Measurements from ENCODE around the gene RUNX1. TPM values are rescaled to one million over a fixed set of nuclear protein-coding genes. Genes with fewer than 3 reads are reported as not detected.

The RUNX1 gene
- total RNA-seq, 2 donors from 2014 or later = 23.0 to 25.8 TPM

DNA sequence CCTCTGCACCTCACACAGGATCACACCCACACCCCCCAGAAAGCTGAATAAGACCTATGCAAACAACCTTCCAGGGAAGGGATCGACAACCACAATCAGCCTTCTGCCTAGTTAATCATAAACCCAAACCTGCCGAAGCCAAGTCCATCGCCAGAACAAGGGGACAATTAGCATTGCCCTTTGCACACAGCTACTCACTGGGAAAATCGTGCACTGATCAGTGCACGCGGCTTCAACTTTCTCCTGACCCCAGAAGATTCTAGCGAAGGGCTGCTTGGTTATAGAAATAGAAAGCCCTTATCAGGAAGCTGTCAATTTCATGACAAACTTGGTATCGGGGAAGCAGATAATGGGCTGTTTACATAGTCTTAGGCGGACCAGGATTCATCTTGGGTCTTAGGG lies 29.5 kb downstream of the RUNX1 start:
- Histone ChIP-seq H3K4me3 (no peak overlapping the region), H3K36me3 (no peaks in the 10 kb centered on the region), H3K27ac (no peak overlapping the region), H3K4me1 (replicated peaks) (no peaks in the 10 kb centered on the region), H3K9me3 (no peaks in the 10 kb centered on the region), H3K27me3 (replicated peaks; ENCODE audit: insufficient read depth) (no peaks in the 10 kb centered on the region)
- 64% methylated on average over 9 of the region's 9 CpGs for WGBS
- intact Hi-C loops (cut with DNase I) = no loop called here
- TF ChIP-seq, protein P1, sequence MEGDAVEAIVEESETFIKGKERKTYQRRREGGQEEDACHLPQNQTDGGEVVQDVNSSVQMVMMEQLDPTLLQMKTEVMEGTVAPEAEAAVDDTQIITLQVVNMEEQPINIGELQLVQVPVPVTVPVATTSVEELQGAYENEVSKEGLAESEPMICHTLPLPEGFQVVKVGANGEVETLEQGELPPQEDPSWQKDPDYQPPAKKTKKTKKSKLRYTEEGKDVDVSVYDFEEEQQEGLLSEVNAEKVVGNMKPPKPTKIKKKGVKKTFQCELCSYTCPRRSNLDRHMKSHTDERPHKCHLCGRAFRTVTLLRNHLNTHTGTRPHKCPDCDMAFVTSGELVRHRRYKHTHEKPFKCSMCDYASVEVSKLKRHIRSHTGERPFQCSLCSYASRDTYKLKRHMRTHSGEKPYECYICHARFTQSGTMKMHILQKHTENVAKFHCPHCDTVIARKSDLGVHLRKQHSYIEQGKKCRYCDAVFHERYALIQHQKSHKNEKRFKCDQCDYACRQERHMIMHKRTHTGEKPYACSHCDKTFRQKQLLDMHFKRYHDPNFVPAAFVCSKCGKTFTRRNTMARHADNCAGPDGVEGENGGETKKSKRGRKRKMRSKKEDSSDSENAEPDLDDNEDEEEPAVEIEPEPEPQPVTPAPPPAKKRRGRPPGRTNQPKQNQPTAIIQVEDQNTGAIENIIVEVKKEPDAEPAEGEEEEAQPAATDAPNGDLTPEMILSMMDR (IDR thresholded peaks at IDR 0.05) = no peak
- no peak for TF ChIP-seq POLR2AphosphoS5 (IDR thresholded peaks at IDR 0.05)
- TF ChIP-seq POLR2A (IDR thresholded peaks at IDR 0.05) = no peak
- no peak for DNase-seq (ENCODE audit: low spot score)

DNA sequence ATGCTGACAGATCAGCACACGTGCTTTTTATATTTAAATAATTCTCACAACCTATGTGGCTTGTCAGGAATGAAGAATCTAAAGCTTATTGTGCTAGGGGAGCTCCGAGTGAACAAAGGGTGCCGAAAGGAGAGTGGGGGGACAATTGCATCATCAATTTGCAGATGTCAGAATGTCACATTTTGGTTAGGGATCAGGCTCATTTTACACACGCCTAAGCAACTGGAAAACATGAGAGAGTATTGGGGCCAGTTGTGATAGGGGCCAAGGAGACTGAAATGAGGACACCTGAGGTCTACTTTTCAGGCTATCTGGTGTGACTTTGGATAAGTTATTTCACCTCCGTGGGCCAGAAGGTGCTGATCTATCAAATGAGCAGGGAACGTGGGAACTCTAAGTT lies 31.8 kb downstream of the RUNX1 start:
- no peak overlapping the region for H3K27ac ChIP-seq
- 89% methylated on average over 6 of the region's 6 CpGs for WGBS
- no peaks in the 10 kb centered on the region for H3K9me3 ChIP-seq
- DNase-seq (ENCODE audit: low spot score) = no peak
- H3K27me3 ChIP-seq (replicated peaks; ENCODE audit: insufficient read depth) = no peaks in the 10 kb centered on the region
- intact Hi-C loops (cut with DNase I) = no loop called here
- TF ChIP-seq POLR2AphosphoS5 (IDR thresholded peaks at IDR 0.05) (no peak), POLR2A (IDR thresholded peaks at IDR 0.05) (no peak)
- TF ChIP-seq, protein P1 (IDR thresholded peaks at IDR 0.05) = no peak
- H3K4me1 ChIP-seq (replicated peaks) = no peaks in the 10 kb centered on the region
- no peaks in the 10 kb centered on the region for H3K36me3 ChIP-seq
- H3K4me3 ChIP-seq = no peak overlapping the region

DNA sequence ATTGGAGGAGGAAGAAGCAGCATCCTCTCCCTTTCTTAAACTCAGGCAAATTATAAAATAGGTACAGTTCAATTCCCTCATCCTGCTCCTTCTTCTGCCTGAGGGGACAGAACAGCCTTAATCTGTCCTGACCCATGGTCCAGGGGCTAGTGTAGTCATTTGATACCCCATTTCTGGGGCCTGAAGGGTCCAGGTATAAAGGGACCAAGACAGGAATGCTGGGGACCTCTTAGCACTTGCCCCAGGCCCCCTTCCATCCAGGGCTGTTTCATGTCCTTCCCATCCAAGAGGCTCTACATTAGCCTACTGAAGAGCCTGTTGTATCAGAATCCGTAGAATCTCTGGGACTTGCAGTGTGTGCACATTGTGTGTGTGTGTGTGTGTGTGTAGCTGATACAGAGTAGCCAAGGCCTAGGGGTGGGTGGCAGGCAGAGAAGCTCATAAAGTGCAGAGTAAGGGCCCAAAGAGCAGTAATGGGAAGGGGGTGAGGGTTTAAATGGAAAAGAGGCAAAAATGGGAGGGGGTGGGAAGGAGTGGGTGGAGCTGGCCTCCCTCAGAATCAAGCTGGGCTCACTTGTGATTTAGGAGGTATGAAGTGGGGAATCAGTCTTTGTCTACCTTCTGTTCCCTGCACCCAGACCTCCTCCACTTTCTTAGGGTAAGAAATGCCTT lies 32.4 kb downstream of the RUNX1 start:
- Histone ChIP-seq H3K27me3 (replicated peaks; ENCODE audit: insufficient read depth) (no peaks in the 10 kb centered on the region), H3K4me3 (no peak overlapping the region), H3K27ac (no peak overlapping the region), H3K4me1 (replicated peaks) (no peaks in the 10 kb centered on the region), H3K9me3 (no peaks in the 10 kb centered on the region), H3K36me3 (no peaks in the 10 kb centered on the region)
- 84% methylated on average over 1 of the region's 1 CpG for WGBS
- TF ChIP-seq, protein P1 (IDR thresholded peaks at IDR 0.05) = no peak
- TF ChIP-seq POLR2AphosphoS5 (IDR thresholded peaks at IDR 0.05) (no peak), POLR2A (IDR thresholded peaks at IDR 0.05) (no peak)
- DNase-seq (ENCODE audit: low spot score) = no peak
- intact Hi-C loops (cut with DNase I) = no loop called here

DNA sequence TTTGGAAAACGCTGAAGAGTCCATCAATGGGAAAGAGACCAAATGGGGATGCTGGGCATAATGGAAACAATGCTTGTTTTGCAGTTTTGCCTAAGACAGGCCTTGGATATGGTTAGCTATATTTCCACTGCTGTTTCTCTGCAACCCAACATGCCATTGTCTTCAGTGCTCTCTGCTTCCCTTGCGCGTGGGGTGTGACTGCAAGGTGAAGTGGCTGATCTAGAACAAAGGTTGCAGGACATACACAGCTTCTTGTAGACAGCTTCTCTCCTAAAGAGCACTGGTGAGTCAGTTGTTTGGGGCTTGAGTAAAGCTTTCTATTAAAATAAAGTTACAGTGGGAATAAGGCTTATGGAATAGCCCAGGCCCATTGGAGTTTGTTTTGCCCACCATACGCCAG lies 33.0 kb downstream of the RUNX1 start:
- no peaks in the 10 kb centered on the region for H3K9me3 ChIP-seq
- WGBS = 93% methylated on average over 4 of the region's 4 CpGs
- no peaks in the 10 kb centered on the region for H3K27me3 ChIP-seq (replicated peaks; ENCODE audit: insufficient read depth)
- TF ChIP-seq POLR2AphosphoS5 (IDR thresholded peaks at IDR 0.05) = no peak
- TF ChIP-seq POLR2A (IDR thresholded peaks at IDR 0.05) = no peak
- TF ChIP-seq, protein P1 (IDR thresholded peaks at IDR 0.05) = no peak
- intact Hi-C loops (cut with DNase I) = no loop called here
- H3K27ac ChIP-seq = no peak overlapping the region
- no peaks in the 10 kb centered on the region for H3K4me1 ChIP-seq (replicated peaks)
- no peaks in the 10 kb centered on the region for H3K36me3 ChIP-seq
- H3K4me3 ChIP-seq = no peak overlapping the region
- DNase-seq (ENCODE audit: low spot score) = no peak

DNA sequence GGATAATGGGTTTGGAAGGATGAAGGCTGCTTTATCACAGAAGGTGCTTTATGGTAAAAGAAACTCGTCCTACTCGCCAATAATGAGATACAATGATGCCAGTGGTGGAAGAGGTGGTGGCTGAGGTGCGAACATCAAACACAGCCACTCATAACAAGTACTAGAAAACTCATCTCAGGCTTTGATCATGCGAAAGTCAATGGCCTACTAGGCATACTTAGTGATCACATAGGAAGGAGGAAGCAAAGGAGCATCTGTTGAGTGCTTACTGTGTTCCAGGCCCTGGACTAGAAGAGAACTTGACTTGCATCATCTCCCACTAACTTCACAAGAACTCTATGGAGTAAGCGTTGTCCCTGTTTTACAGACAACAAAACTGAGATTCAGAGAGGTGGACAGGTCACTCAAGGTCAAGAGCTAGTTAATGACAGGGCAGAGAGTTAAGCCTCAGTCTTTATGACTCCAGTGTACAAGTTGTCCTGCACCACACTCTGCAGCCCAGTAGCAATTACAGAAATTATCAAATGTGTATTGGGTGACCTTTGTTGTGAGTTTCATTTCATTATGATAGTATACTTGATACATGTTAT lies 33.6 kb downstream of the RUNX1 start:
- Histone ChIP-seq H3K27me3 (replicated peaks; ENCODE audit: insufficient read depth) (no peaks in the 10 kb centered on the region), H3K9me3 (no peaks in the 10 kb centered on the region), H3K27ac (no peak overlapping the region), H3K4me1 (replicated peaks) (no peaks in the 10 kb centered on the region), H3K4me3 (no peak overlapping the region), H3K36me3 (no peaks in the 10 kb centered on the region)
- no peak for DNase-seq (ENCODE audit: low spot score)
- TF ChIP-seq POLR2A (IDR thresholded peaks at IDR 0.05) (no peak), POLR2AphosphoS5 (IDR thresholded peaks at IDR 0.05) (no peak)
- TF ChIP-seq, protein P1 (IDR thresholded peaks at IDR 0.05) = no peak
- WGBS = 92% methylated on average over 5 of the region's 5 CpGs
- intact Hi-C loops (cut with DNase I) = no loop called here
